SK-N-SH (cell line): Measurements from ENCODE around the gene ITSN1. TPM values are rescaled to one million over a fixed set of nuclear protein-coding genes. Genes with fewer than 3 reads are reported as not detected.

Experiments
- CTCF ChIA-PET: fragments of 300-600, 350-600 bp; formaldehyde crosslinking; extraction: SDS; loops from one replicate; lab custom pipeline; 2021; lab: Yijun Ruan, JAX
- POLR2A ChIA-PET: fragments of 350-600 bp; sonication (Branson Sonifier 250); formaldehyde crosslinking; extraction: SDS; loops from one replicate; lab custom pipeline; 2020; ENCODE audit warnings: antibody characterized with exemption, inconsistent platforms; lab: Yijun Ruan, JAX
- DNase-seq: peaks from one replicate; pipeline ENCODE4 v3.0.0; 2012
- H2AFZ ChIP-seq: fragments of 200-600 bp; sonication (generic); 2 replicates; pipeline ENCODE4 v1.8.1; 2016; ENCODE audit warnings: antibody characterized with exemption, mild to moderate bottlenecking, low read depth
- H3F3A ChIP-seq: fragments of 200-600 bp; sonication (generic); replicated peaks from 2 replicates; pipeline ENCODE3; 2016; ENCODE audit warnings: antibody characterized with exemption, mild to moderate bottlenecking; ENCODE audit not compliant: insufficient read depth
- H3K27ac ChIP-seq, 2 experiments: fragments of 200-500 bp in 1 of 2; fragments of 200-600 bp in 1 of 2; sonication (Bioruptor generic) in 1 of 2; sonication (generic), shearing (Covaris generic) in 1 of 2; 2 replicates each; pipeline versions ENCODE4 v1.5.1 to v1.6.1; 2014 to 2016; ENCODE audit warnings: low read depth in 2 of 2, inconsistent platforms in 1 of 2, low read length in 1 of 2, mild to moderate bottlenecking in 1 of 2, mixed read lengths in 1 of 2
- H3K27me3 ChIP-seq: fragments of 200-600 bp; sonication (generic), shearing (Covaris generic); 2 replicates; pipeline ENCODE4 v1.6.1; 2016; ENCODE audit warnings: mixed run types; ENCODE audit not compliant: insufficient read depth
- H3K36me3 ChIP-seq, 2 experiments: fragments of 200-500 bp in 1 of 2; fragments of 200-600 bp in 1 of 2; sonication (Bioruptor generic) in 1 of 2; sonication (generic) in 1 of 2; replicated peaks in 1 of 2; 2 replicates each; pipeline versions ENCODE3 to v1.5.1; 2014 to 2016; ENCODE audit warnings: low read length in 1 of 2, mild to moderate bottlenecking in 1 of 2; ENCODE audit not compliant: insufficient read depth in 2 of 2, control insufficient read depth in 1 of 2
- H3K4me1 ChIP-seq, 2 experiments: fragments of 200-500 bp in 1 of 2; fragments of 200-600 bp in 1 of 2; sonication (Bioruptor generic) in 1 of 2; sonication (generic), shearing (Covaris generic) in 1 of 2; 2 replicates each; pipeline versions ENCODE4 v1.5.1 to v1.6.1; 2014 to 2016; ENCODE audit warnings: low read depth in 1 of 2, low read length in 1 of 2, mixed run types in 1 of 2; ENCODE audit not compliant: insufficient read depth in 2 of 2, control insufficient read depth in 1 of 2
- H3K4me2 ChIP-seq: fragments of 200-600 bp; sonication (generic), shearing (Covaris generic); 2 replicates; pipeline ENCODE4 v1.6.1; 2017; ENCODE audit warnings: mixed run types
- H3K4me3 ChIP-seq, 2 experiments: fragments of 200-500 bp in 1 of 2; fragments of 200-600 bp in 1 of 2; sonication (Bioruptor generic) in 1 of 2; sonication (generic), shearing (Covaris generic) in 1 of 2; 2 replicates each; pipeline versions ENCODE4 v1.5.1 to v1.8.1; 2014 to 2016; ENCODE audit warnings: low read depth in 2 of 2, inconsistent platforms in 1 of 2, low read length in 1 of 2, mild to moderate bottlenecking in 1 of 2, mixed read lengths in 1 of 2, moderate library complexity in 1 of 2
- H3K79me2 ChIP-seq: fragments of 200-600 bp; sonication (generic); 2 replicates; pipeline ENCODE4 v1.8.1; 2017; ENCODE audit warnings: mild to moderate bottlenecking; ENCODE audit not compliant: insufficient read depth
- H3K9ac ChIP-seq: fragments of 200-600 bp; sonication (generic); 2 replicates; pipeline ENCODE4 v1.6.1; 2017; ENCODE audit warnings: mixed run types
- H3K9me2 ChIP-seq: fragments of 200-600 bp; sonication (generic); 2 replicates; pipeline ENCODE4 v1.6.1; 2017; ENCODE audit warnings: mixed run types
- H3K9me3 ChIP-seq: fragments of 200-600 bp; sonication (generic); 2 replicates; pipeline ENCODE4 v1.6.1; 2017; ENCODE audit warnings: mixed run types, mild to moderate bottlenecking, moderate library complexity
- H4K20me1 ChIP-seq: fragments of 200-600 bp; sonication (generic); 2 replicates; pipeline ENCODE4 v1.6.1; 2017; ENCODE audit warnings: mild to moderate bottlenecking, mixed run types; ENCODE audit not compliant: insufficient read depth
- CHD2 ChIP-seq: fragments of 150-350 bp; IDR thresholded peaks from 2 replicates; pipeline ENCODE4 v1.6.1; 2018; ENCODE audit warnings: low read length; ENCODE audit not compliant: partially characterized antibody
- EZH2phosphoT487 ChIP-seq: fragments of 200-600 bp; sonication (generic); IDR thresholded peaks from 2 replicates; pipeline ENCODE4 v1.6.1; 2017; ENCODE audit warnings: low read depth, mixed run types, mild to moderate bottlenecking, antibody characterized with exemption, moderate library complexity, borderline replicate concordance
- GATA2 ChIP-seq: sonication (generic); formaldehyde crosslinking; IDR thresholded peaks from 2 replicates; pipeline ENCODE4 v1.5.0; 2020; ENCODE audit warnings: mild to moderate bottlenecking, missing genetic modification reagents
- JUND ChIP-seq: IDR thresholded peaks from 2 replicates; pipeline ENCODE4 v1.4.0; 2012
- MEF2A ChIP-seq: IDR thresholded peaks from 2 replicates; pipeline ENCODE4 v1.4.0; 2012; ENCODE audit warnings: low read depth, borderline replicate concordance
- NFIC ChIP-seq: IDR thresholded peaks from 2 replicates; pipeline ENCODE4 v1.4.0; 2012; ENCODE audit warnings: borderline replicate concordance
- NRF1 ChIP-seq: IDR thresholded peaks from 2 replicates; pipeline ENCODE4 v1.6.1; 2012; ENCODE audit warnings: low read depth, mild to moderate bottlenecking, low read length
- RCOR1 ChIP-seq: fragments of 150-350 bp; IDR thresholded peaks from 2 replicates; pipeline ENCODE4 v1.6.1; 2017; ENCODE audit warnings: antibody characterized with exemption, low read length
- SMC3 ChIP-seq: IDR thresholded peaks from 2 replicates; pipeline ENCODE4 v1.6.1; 2012; ENCODE audit warnings: low read depth, low read length, improper control_type of control experiment
- WGBS: methylation state at CpG from one replicate; pipeline ENCODE4 v1.1.6; 2017; ENCODE audit warnings: low lambda C conversion rate; 5-methylcytosine and 5-hydroxymethylcytosine counted together
- polyA plus RNA-seq, 3 experiments: library from polyadenylated mRNA; depleted of rRNA; stranded (reverse); fragments of >200 nt; gene quantifications; 2 replicates each; pipeline ENCODE4 v1.2.3, GENCODE V29; 2012
- TF ChIP-seq, protein P1 (sequence below): fragments of 150-350 bp; IDR thresholded peaks from 2 replicates; pipeline ENCODE4 v1.6.1; 2017; ENCODE audit warnings: antibody characterized with exemption, low read length, low read depth, borderline replicate concordance
- TF ChIP-seq, protein P2 (sequence below): fragments of 150-350 bp; IDR thresholded peaks from 2 replicates; pipeline ENCODE4 v1.6.1; 2016; ENCODE audit warnings: mild to moderate bottlenecking, low read depth, low read length

Gene ITSN1
- polyA plus RNA-seq, 1 of the 3 experiments (the other 2 are of a cell fraction), result 27.8 TPM

DNA sequence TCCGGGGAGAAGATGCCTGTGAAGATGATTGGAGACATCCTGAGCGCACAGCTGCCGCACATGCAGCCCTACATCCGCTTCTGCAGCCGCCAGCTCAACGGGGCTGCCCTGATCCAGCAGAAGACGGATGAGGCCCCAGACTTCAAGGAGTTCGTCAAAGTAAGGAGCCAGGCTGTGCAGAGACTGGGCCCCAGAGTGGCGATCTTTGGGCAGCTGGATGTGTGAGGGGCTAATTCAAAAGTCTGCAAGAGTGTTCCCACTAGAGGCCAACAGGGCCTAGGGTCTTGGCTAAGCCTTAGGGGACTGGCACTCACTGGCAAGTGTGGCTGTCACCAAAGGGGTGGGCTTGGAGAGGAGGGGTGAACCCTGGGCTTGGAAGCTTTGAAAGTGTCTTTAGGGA is 222.9 kb downstream of the ITSN1 start:
- no peak overlapping the region for H3K4me3 ChIP-seq
- H3K9me2 ChIP-seq, result no peaks in the 10 kb centered on the region
- H3F3A ChIP-seq, result no peaks in the 10 kb centered on the region
- CTCF ChIA-PET, result no interaction called here
- no peak overlapping the region for H3K27ac ChIP-seq
- H3K36me3 ChIP-seq, result no peaks in the 10 kb centered on the region
- H3K9ac ChIP-seq, result no peak overlapping the region
- H3K79me2 ChIP-seq, result no peaks in the 10 kb centered on the region
- H3K4me2 ChIP-seq, result no peak overlapping the region
- no peak for TF ChIP-seq NFIC
- no peak for TF ChIP-seq JUND
- no peak for TF ChIP-seq MEF2A
- TF ChIP-seq, protein P1, sequence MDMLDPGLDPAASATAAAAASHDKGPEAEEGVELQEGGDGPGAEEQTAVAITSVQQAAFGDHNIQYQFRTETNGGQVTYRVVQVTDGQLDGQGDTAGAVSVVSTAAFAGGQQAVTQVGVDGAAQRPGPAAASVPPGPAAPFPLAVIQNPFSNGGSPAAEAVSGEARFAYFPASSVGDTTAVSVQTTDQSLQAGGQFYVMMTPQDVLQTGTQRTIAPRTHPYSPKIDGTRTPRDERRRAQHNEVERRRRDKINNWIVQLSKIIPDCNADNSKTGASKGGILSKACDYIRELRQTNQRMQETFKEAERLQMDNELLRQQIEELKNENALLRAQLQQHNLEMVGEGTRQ, result no peak
- TF ChIP-seq NRF1, result no peak
- TF ChIP-seq, protein P2, sequence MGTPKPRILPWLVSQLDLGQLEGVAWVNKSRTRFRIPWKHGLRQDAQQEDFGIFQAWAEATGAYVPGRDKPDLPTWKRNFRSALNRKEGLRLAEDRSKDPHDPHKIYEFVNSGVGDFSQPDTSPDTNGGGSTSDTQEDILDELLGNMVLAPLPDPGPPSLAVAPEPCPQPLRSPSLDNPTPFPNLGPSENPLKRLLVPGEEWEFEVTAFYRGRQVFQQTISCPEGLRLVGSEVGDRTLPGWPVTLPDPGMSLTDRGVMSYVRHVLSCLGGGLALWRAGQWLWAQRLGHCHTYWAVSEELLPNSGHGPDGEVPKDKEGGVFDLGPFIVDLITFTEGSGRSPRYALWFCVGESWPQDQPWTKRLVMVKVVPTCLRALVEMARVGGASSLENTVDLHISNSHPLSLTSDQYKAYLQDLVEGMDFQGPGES, result no peak
- TF ChIP-seq SMC3, result no peak
- no peak for TF ChIP-seq RCOR1
- TF ChIP-seq GATA2 (CRISPR knock-in tag), result no peak
- TF ChIP-seq CHD2, result no peak
- no peak for TF ChIP-seq EZH2phosphoT487
- TF ChIP-seq, all 33 proteins: peak for 0
- DNase-seq, result no peak
- H2AFZ ChIP-seq, result no peak overlapping the region
- POLR2A ChIA-PET, result interaction anchor here (0.6 kb wide), 1 partner anchor 622 kb away, joined by 3 read pairs; no protein-coding TSS in a partner anchor
- no peaks in the 10 kb centered on the region for H3K9me3 ChIP-seq
- WGBS, result 77% methylated on average over 8 of the region's 9 CpGs
- no peaks in the 10 kb centered on the region for H4K20me1 ChIP-seq
- no peaks in the 10 kb centered on the region for H3K4me1 ChIP-seq
- no peaks in the 10 kb centered on the region for H3K27me3 ChIP-seq

DNA sequence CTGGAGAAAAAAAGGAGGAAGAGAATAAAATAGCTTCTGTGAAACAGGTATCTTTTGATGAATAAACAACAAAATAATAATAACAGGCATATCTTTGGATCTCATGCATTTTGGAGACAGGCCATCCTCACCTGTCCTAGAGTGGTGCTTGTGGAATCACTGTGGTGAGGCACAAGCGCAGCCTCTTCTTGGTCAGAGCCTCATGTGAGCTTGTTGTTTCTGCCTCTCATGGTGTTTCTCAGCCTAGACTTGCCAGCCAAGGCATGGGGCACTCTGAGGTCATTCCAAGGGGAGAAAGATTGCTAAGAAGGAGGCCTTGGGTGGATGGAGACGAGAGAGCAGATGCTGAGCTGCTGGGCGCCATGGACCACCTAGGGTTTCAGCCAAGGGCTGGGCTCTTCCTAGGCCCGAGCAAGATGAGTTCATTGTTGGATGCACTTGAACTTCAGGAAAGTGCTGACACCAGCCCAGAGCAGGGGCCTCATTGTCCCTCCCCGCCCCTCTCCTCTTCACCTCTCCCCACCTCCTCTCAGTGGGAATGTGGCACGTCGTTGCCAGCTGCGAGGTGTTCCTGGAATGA is 223.8 kb downstream of the ITSN1 start:
- POLR2A ChIA-PET, result no interaction called here
- Histone ChIP-seq H3K9me3 (no peaks in the 10 kb centered on the region), H3K79me2 (no peaks in the 10 kb centered on the region), H3K4me1 (no peaks in the 10 kb centered on the region), H3K9me2 (no peaks in the 10 kb centered on the region), H3K9ac (no peak overlapping the region), H3K27ac (no peak overlapping the region), H3F3A (no peaks in the 10 kb centered on the region), H3K27me3 (no peaks in the 10 kb centered on the region), H3K4me2 (no peak overlapping the region)
- DNase-seq, result no peak
- WGBS, result 100% methylated on average over 1 of the region's 8 CpGs
- TF ChIP-seq JUND, result no peak
- TF ChIP-seq, protein P2, result no peak
- TF ChIP-seq, all 33 proteins: peak for 0
- no peak overlapping the region for H2AFZ ChIP-seq
- H3K4me3 ChIP-seq, result no peak overlapping the region
- no peaks in the 10 kb centered on the region for H4K20me1 ChIP-seq
- no peaks in the 10 kb centered on the region for H3K36me3 ChIP-seq
- CTCF ChIA-PET, result interaction anchor here (0.9 kb wide), 1 partner anchor 16 kb away, joined by 3 read pairs; no protein-coding TSS in a partner anchor
